ENCODE results near the gene MFF.

- no peak for TF ChIP-seq ATF3 (IDR thresholded peaks at IDR 0.05; ENCODE audit: borderline replicate concordance, extremely low read depth, low read depth, low read length)
- no peak for TF ChIP-seq KDM1A (IDR thresholded peaks at IDR 0.05; ENCODE audit: borderline replicate concordance)
- no peak for TF ChIP-seq MYC (IDR thresholded peaks at IDR 0.05; ENCODE audit: insufficient read depth, insufficient read length, insufficient replicate concordance, low read length, severe bottlenecking)
- no peak for TF ChIP-seq EP300 (IDR thresholded peaks at IDR 0.05; ENCODE audit: borderline replicate concordance in 1 of 2, control insufficient read depth in 1 of 2, low read depth in 2 of 2, low read length in 2 of 2)
- TF ChIP-seq CBX3 (IDR thresholded peaks at IDR 0.05; ENCODE audit: borderline replicate concordance, low read depth): no peak
- TF ChIP-seq CTCF (IDR thresholded peaks at IDR 0.05 in 2 of 3, conservative IDR thresholded peaks at IDR 0.05 in 1 of 3; ENCODE audit: control insufficient read depth in 2 of 3, extremely low read depth in 1 of 3, insufficient read depth in 1 of 3, low read depth in 3 of 3, low read length in 3 of 3): no peak
- no peak for TF ChIP-seq RAD21 (IDR thresholded peaks at IDR 0.05; ENCODE audit: insufficient read depth, low read depth, low read length)
- no peak for TF ChIP-seq TCF12 (IDR thresholded peaks at IDR 0.05; ENCODE audit: low read depth, low read length)
- TF ChIP-seq ATF7 (IDR thresholded peaks at IDR 0.05; ENCODE audit: low read depth): no peak
- TF ChIP-seq TAF1 (IDR thresholded peaks at IDR 0.05; ENCODE audit: borderline replicate concordance, low read depth, low read length): 0 out of 2 replicates have a peak, but pooled peaks have one; percentile 35
- no peak for TF ChIP-seq TARDBP (IDR thresholded peaks at IDR 0.05; ENCODE audit: borderline replicate concordance)
- TF ChIP-seq MAX (IDR thresholded peaks at IDR 0.05; ENCODE audit: low read depth, low read length): no peak
- no peak for TF ChIP-seq PBX3 (IDR thresholded peaks at IDR 0.05; ENCODE audit: insufficient replicate concordance, low read depth, low read length)
- no peak for TF ChIP-seq CBFB (IDR thresholded peaks at IDR 0.05; ENCODE audit: low read depth)
Observed at GRCh38 chr2:227351639-227352038, 26.6 kb downstream of the MFF start.
